T-cell (primary cell): Measurements from ENCODE around the gene KCNQ2. TPM values are rescaled to one million over a fixed set of nuclear protein-coding genes. Genes with fewer than 3 reads are reported as not detected.

ENCODE experiments used
- ATAC-seq, 4 experiments: fragments of 200-7000 bp in 3 of 4; fragments of 150-1000 bp in 1 of 4; cut with Tn5 transposase; replicated peaks in 1 of 4; 1 replicate in 3 of 4; 2 replicates in 1 of 4; pipeline ENCODE4 v1.10.0; 2021; ENCODE audit warnings: moderate library complexity in 3 of 4, mild to moderate bottlenecking in 2 of 4, moderate number of reproducible peaks in 1 of 4
- CTCF ChIA-PET, 2 donors: fragments of 300-600 bp; sonication (Branson Sonifier 250); formaldehyde crosslinking; loops; one replicate each; lab custom pipeline; 2022; ENCODE audit warnings: antibody characterized with exemption in 2 of 2; lab: Charles Lee
- POLR2A ChIA-PET, 2 donors: fragments of 300-600 bp; sonication (Branson Sonifier 250); formaldehyde crosslinking; loops; one replicate each; lab custom pipeline; 2022; ENCODE audit warnings: antibody characterized with exemption in 2 of 2; lab: Charles Lee
- DNase-seq, 35 experiments: peaks; one replicate each; pipeline versions ENCODE4 v3.0.0 to v3.0.0-alpha.2; 2013 to 2023
- H3K27ac ChIP-seq: one replicate; pipeline ENCODE4 v1.5.1; 2013; ENCODE audit warnings: low read length
- H3K27me3 ChIP-seq, 2 experiments: replicated peaks in 1 of 2; 1 replicate in 1 of 2; 2 replicates in 1 of 2; pipeline versions ENCODE4 v1.6.1 to v1.7.0; 2013; ENCODE audit warnings: low read length in 1 of 2, mixed read lengths in 1 of 2; ENCODE audit not compliant: control insufficient read depth in 2 of 2, insufficient read depth in 2 of 2; ENCODE audit errors: extremely low read depth in 1 of 2
- H3K36me3 ChIP-seq, 2 donors: 1 replicate in 1 of 2; 2 replicates in 1 of 2; pipeline versions ENCODE4 v1.6.1 to v1.7.0; 2013; ENCODE audit warnings: low read length in 1 of 2; ENCODE audit not compliant: control insufficient read depth in 2 of 2, insufficient read depth in 1 of 2; ENCODE audit errors: extremely low read depth in 1 of 2
- H3K4me1 ChIP-seq, 2 experiments: 1 replicate in 1 of 2; 2 replicates in 1 of 2; pipeline versions ENCODE4 v1.6.1 to v1.7.0; 2013; ENCODE audit warnings: low read length in 2 of 2, mixed read lengths in 1 of 2; ENCODE audit not compliant: insufficient read depth in 2 of 2, control insufficient read depth in 1 of 2; ENCODE audit errors: extremely low read depth in 1 of 2
- H3K4me3 ChIP-seq, 2 donors: 1 replicate in 1 of 2; 2 replicates in 1 of 2; pipeline versions ENCODE4 v1.5.1 to v1.7.0; 2013; ENCODE audit warnings: mild to moderate bottlenecking in 2 of 2, low read length in 1 of 2, moderate library complexity in 1 of 2; ENCODE audit not compliant: control insufficient read depth in 1 of 2; ENCODE audit errors: extremely low read depth in 1 of 2
- H3K9me3 ChIP-seq: 2 replicates; pipeline ENCODE4 v1.7.0; 2013
- H3K27ac Mint-ChIP-seq, 2 donors: one replicate each; pipeline ENCODE4 v1.8.0; 2020 to 2021; ENCODE audit warnings: mild to moderate bottlenecking in 2 of 2, mixed read lengths in 2 of 2
- H3K27me3 Mint-ChIP-seq, 2 donors: one replicate each; pipeline ENCODE4 v1.8.0; 2021 to 2022; ENCODE audit warnings: mixed read lengths in 2 of 2
- H3K36me3 Mint-ChIP-seq: one replicate; pipeline ENCODE4 v1.8.0; 2021; ENCODE audit warnings: mixed read lengths
- H3K4me1 Mint-ChIP-seq, 3 donors: one replicate each; pipeline ENCODE4 v1.8.0; 2020 to 2022; ENCODE audit warnings: mixed read lengths in 3 of 3, mild to moderate bottlenecking in 1 of 3
- H3K4me3 Mint-ChIP-seq, 3 donors: one replicate each; pipeline ENCODE4 v1.8.0; 2020 to 2022; ENCODE audit warnings: mild to moderate bottlenecking in 3 of 3, mixed read lengths in 3 of 3, moderate library complexity in 3 of 3
- H3K9me3 Mint-ChIP-seq, 3 donors: one replicate each; pipeline ENCODE4 v1.8.0; 2020 to 2022; ENCODE audit warnings: mixed read lengths in 3 of 3
- WGBS: methylation state at CpG from one replicate; pipeline ENCODE4 v1.1.5; 2013; ENCODE audit warnings: missing lambda C conversion rate; ENCODE audit not compliant: insufficient coverage; 5-methylcytosine and 5-hydroxymethylcytosine counted together
- total RNA-seq, 35 experiments: library from RNA in 6 of 35; stranded (reverse) in 6 of 35; fragments of 120-200 nt in 1 of 35; gene quantifications; one replicate each; pipeline versions ENCODE4 v1.2.1 to v1.2.4 and lab custom pipeline; 2013 to 2026

KCNQ2 gene
- total RNA-seq, 5 donors from 2014 or later (not counting 1 experiment from before 2014, with no cell fraction given): 0.19 to 0.49 (median 0.32) TPM

- no peak for ATAC-seq
- Mint-ChIP-seq H3K9me3 (no peaks in the 10 kb centered on the region), H3K36me3 (no peaks in the 10 kb centered on the region), H3K27ac (no peak overlapping the region), H3K4me1 (peaks cover 3 to 5% (median 4%) of the 10 kb centered on the region in 3 donors), H3K27me3 (peaks cover 0 to 3% of the 10 kb centered on the region in 2 donors), H3K4me3 (no peak overlapping the region)
- ChIA-PET POLR2A (no interaction called here), CTCF (no interaction called here)
- H3K36me3 ChIP-seq: no peaks in the 10 kb centered on the region
- 88% methylated on average over 32 of the region's 34 CpGs for WGBS
- H3K27me3 ChIP-seq: peaks cover 0 to 15% of the 10 kb centered on the region in 2 experiments
- H3K9me3 ChIP-seq: no peaks in the 10 kb centered on the region
- H3K27ac ChIP-seq: no peak overlapping the region
- no peak overlapping the region for H3K4me3 ChIP-seq
- DNase-seq: no peak
- no peaks in the 10 kb centered on the region for H3K4me1 ChIP-seq
These were observed 68.0 kb downstream of the KCNQ2 start for GRCh38 chr20:63404129-63405085.

GRCh38 chr20:63403403-63404105, 68.9 kb downstream of the KCNQ2 start:
- Mint-ChIP-seq H3K4me1 (no peaks in the 10 kb centered on the region), H3K27ac (no peak overlapping the region), H3K9me3 (no peaks in the 10 kb centered on the region), H3K27me3 (peaks cover 0 to 3% of the 10 kb centered on the region in 2 donors), H3K4me3 (no peak overlapping the region), H3K36me3 (no peaks in the 10 kb centered on the region)
- ChIA-PET CTCF (no interaction called here), POLR2A (no interaction called here)
- no peak for ATAC-seq
- H3K9me3 ChIP-seq: no peaks in the 10 kb centered on the region
- no peaks in the 10 kb centered on the region for H3K4me1 ChIP-seq
- H3K27me3 ChIP-seq: peaks cover 0 to 15% of the 10 kb centered on the region in 2 experiments
- H3K36me3 ChIP-seq: no peaks in the 10 kb centered on the region
- WGBS: 87% methylated on average over 11 of the region's 19 CpGs
- no peak for DNase-seq
- no peak overlapping the region for H3K4me3 ChIP-seq
- H3K27ac ChIP-seq: no peak overlapping the region

- no peaks in the 10 kb centered on the region for H3K4me1 Mint-ChIP-seq
- WGBS: 0% methylated on average over 2 of the region's 9 CpGs
- no peak for ATAC-seq
- Histone ChIP-seq H3K9me3 (no peaks in the 10 kb centered on the region), H3K27me3 (peaks cover 0 to 15% of the 10 kb centered on the region in 2 experiments), H3K27ac (no peak overlapping the region), H3K36me3 (no peaks in the 10 kb centered on the region), H3K4me3 (no peak overlapping the region), H3K4me1 (no peaks in the 10 kb centered on the region)
- ChIA-PET CTCF (no interaction called here), POLR2A (no interaction called here)
- H3K9me3 Mint-ChIP-seq: no peaks in the 10 kb centered on the region
- no peak overlapping the region for H3K27ac Mint-ChIP-seq
- H3K4me3 Mint-ChIP-seq: no peak overlapping the region
- H3K36me3 Mint-ChIP-seq: no peaks in the 10 kb centered on the region
- peaks cover 0 to 3% of the 10 kb centered on the region in 2 donors for H3K27me3 Mint-ChIP-seq
- DNase-seq: no peak
These were observed 69.6 kb downstream of the KCNQ2 start for GRCh38 chr20:63402860-63403220.

DNA sequence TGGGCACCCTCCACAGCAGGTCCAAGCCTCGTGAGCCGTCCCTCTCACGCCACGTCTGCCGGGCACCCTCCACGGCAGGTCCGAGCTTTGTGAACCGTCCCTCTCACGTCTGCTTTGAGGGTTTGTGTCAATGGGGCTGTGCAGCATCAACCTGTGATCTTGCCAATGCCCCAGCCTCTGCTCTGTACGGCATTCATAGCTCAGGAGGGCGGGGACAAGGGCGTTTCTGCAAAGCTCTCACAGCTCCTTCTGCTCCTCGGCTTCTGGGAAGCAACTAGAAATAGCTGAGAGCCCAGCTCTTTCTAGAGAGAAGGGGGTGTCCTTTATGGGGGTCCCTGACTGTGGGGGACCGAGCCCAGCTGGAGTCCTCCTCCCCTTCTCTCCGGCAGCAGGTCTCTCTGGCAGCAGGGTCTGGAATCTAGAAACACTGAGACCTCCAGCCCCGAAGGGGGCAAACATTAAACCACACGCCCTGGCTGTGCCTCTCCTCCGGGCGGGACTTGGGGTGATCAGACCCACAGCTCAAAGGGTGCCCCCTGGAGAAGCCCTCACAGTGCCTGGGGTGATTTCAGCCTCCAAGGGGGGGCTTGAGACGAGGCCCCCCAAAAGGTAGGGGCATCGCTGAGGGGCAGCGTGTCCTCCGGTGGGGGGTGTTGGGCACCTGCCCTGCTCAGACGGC, 70.1 kb downstream of the KCNQ2 start:
- no peaks in the 10 kb centered on the region for H3K9me3 ChIP-seq
- DNase-seq: no peak
- Mint-ChIP-seq H3K4me1 (no peaks in the 10 kb centered on the region), H3K4me3 (no peak overlapping the region), H3K27ac (no peak overlapping the region), H3K27me3 (peaks cover 0 to 3% of the 10 kb centered on the region in 2 donors), H3K36me3 (no peaks in the 10 kb centered on the region), H3K9me3 (no peaks in the 10 kb centered on the region)
- 70% methylated on average over 19 of the region's 24 CpGs for WGBS
- H3K4me1 ChIP-seq: no peaks in the 10 kb centered on the region
- H3K27ac ChIP-seq: no peak overlapping the region
- H3K4me3 ChIP-seq: no peak overlapping the region
- H3K36me3 ChIP-seq: no peaks in the 10 kb centered on the region
- ChIA-PET CTCF (no interaction called here), POLR2A (no interaction called here)
- peaks cover 0 to 15% of the 10 kb centered on the region in 2 experiments for H3K27me3 ChIP-seq
- ATAC-seq: no peak

DNA sequence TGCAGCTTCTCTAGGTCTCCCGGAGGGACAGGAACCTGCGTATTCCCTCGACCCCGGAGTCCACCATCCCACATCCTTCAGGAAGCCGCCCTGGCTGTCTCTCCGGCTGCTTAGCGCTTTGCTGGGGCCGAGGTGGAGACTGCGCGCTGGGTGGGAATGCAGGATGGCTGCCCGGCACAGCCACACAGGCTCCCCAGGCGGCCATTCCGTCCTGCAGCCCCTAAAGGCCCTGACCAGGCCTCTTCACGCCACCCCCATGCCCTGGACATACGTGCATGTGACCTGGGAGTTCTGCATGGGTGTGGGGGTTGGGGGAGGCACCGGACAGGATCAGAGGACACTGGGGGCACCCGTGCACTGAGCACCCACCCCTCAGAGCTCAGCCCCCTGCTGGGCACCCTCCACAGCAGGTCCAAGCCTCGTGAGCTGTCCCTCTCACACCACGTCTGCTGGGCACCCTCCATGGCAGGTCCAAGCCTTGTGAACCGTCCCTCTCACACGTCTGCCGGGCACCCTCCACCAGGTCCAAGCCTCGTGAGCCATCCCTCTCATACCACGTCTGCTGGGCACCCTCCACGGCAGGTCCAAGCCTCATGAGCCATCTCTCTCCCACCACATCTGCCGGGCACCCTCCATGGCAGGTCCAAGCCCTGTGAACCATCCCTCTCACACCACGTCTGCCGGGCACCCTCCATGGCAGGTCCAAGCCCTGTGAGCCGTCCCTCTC, 70.9 kb downstream of the KCNQ2 start:
- H3K27ac Mint-ChIP-seq: peak overlapping the region in 1 of 2 donors; percentile 31
- Histone ChIP-seq H3K9me3 (no peaks in the 10 kb centered on the region), H3K4me1 (no peaks in the 10 kb centered on the region), H3K27ac (no peak overlapping the region), H3K4me3 (no peak overlapping the region), H3K36me3 (no peaks in the 10 kb centered on the region), H3K27me3 (peaks cover 0 to 15% of the 10 kb centered on the region in 2 experiments)
- H3K9me3 Mint-ChIP-seq: no peaks in the 10 kb centered on the region
- no peak overlapping the region for H3K4me3 Mint-ChIP-seq
- ATAC-seq (no peak), DNase-seq (no peak)
- H3K4me1 Mint-ChIP-seq: no peaks in the 10 kb centered on the region
- H3K27me3 Mint-ChIP-seq: peaks cover 0 to 3% of the 10 kb centered on the region in 2 donors
- no peaks in the 10 kb centered on the region for H3K36me3 Mint-ChIP-seq
- ChIA-PET CTCF (no interaction called here), POLR2A (no interaction called here)
- WGBS: 79% methylated on average over 26 of the region's 29 CpGs
